IMR-90 (cell line): ENCODE data around the gene AHI1. TPM values are rescaled to one million over a fixed set of nuclear protein-coding genes. Genes with fewer than 3 reads are reported as not detected.
A peak's percentile ranks its signal among the peaks of the same experiment; 100 is the strongest.

ENCODE experiments used
- ATAC-seq: fragments of 200-7000 bp; cut with Tn5 transposase; 2 replicates; pipeline ENCODE4 v1.9.1; 2020; ENCODE audit warnings: low read depth, mild to moderate bottlenecking, moderate library complexity
- BruUV-seq: library from RNA; stranded (reverse); fragments of 400-500 nt; replicated peaks from 2 replicates; lab custom pipeline; 2021; lab: Mats Ljungman, UMichigan
- CTCF ChIA-PET: fragments of 300-600 bp; formaldehyde crosslinking; extraction: SDS; loops from one replicate; lab custom pipeline; 2021; ENCODE audit warnings: antibody characterized with exemption; lab: Yijun Ruan, JAX
- POLR2A ChIA-PET: fragments of 300-600 bp; sonication (Branson Sonifier 250); formaldehyde crosslinking; loops from one replicate; lab custom pipeline; 2022; ENCODE audit warnings: antibody characterized with exemption; ENCODE audit not compliant: unreplicated experiment; lab: Charles Lee
- DNase-seq: peaks from one replicate; pipeline ENCODE4 v3.0.0; 2013
- H2AFZ ChIP-seq: replicated peaks from 2 replicates; pipeline ENCODE3; 2013; ENCODE audit warnings: low read length, mild to moderate bottlenecking; ENCODE audit not compliant: poor library complexity
- H2AK5ac ChIP-seq: 2 replicates; pipeline ENCODE4 v1.6.1; 2013; ENCODE audit warnings: low read depth, low read length, inconsistent platforms
- H2AK9ac ChIP-seq: replicated peaks from 2 replicates; pipeline ENCODE3; 2013; ENCODE audit warnings: mild to moderate bottlenecking, low read depth, low read length, moderate library complexity; ENCODE audit not compliant: poor library complexity
- H2BK120ac ChIP-seq: 2 replicates; pipeline ENCODE4 v1.6.1; 2013; ENCODE audit warnings: low read depth, low read length, inconsistent platforms
- H2BK15ac ChIP-seq: 3 replicates; pipeline ENCODE4 v1.6.1; 2013; ENCODE audit warnings: low read depth, low read length, inconsistent platforms
- H2BK20ac ChIP-seq: 2 replicates; pipeline ENCODE4 v1.6.1; 2013; ENCODE audit warnings: low read depth, mild to moderate bottlenecking, inconsistent platforms, low read length, moderate library complexity
- H2BK5ac ChIP-seq: 2 replicates; pipeline ENCODE4 v1.6.1; 2013; ENCODE audit warnings: mild to moderate bottlenecking, low read depth, low read length, inconsistent platforms; ENCODE audit not compliant: poor library complexity, severe bottlenecking
- H3K14ac ChIP-seq: replicated peaks from 2 replicates; pipeline ENCODE4 v1.6.1; 2013; ENCODE audit warnings: low read depth, low read length, inconsistent platforms
- H3K18ac ChIP-seq: 2 replicates; pipeline ENCODE4 v1.6.1; 2013; ENCODE audit warnings: low read depth, low read length, control low read depth
- H3K23ac ChIP-seq: 2 replicates; pipeline ENCODE4 v1.6.1; 2013; ENCODE audit warnings: low read depth, low read length, inconsistent platforms
- H3K27ac ChIP-seq: 2 replicates; pipeline ENCODE4 v1.5.1; 2013; ENCODE audit warnings: mild to moderate bottlenecking, control low read depth, low read length; ENCODE audit not compliant: insufficient read depth
- H3K27me3 ChIP-seq: 2 replicates; pipeline ENCODE4 v1.6.1; 2013; ENCODE audit warnings: low read length; ENCODE audit not compliant: control insufficient read depth, insufficient read depth
- H3K36me3 ChIP-seq: 2 replicates; pipeline ENCODE4 v1.6.1; 2013; ENCODE audit warnings: low read length, mixed read lengths; ENCODE audit not compliant: control insufficient read depth, insufficient read depth
- H3K4ac ChIP-seq: 2 replicates; pipeline ENCODE4 v1.6.1; 2013; ENCODE audit warnings: low read depth, low read length, inconsistent platforms
- H3K4me1 ChIP-seq: 2 replicates; pipeline ENCODE4 v1.6.1; 2013; ENCODE audit warnings: low read length, mixed read lengths; ENCODE audit not compliant: control insufficient read depth, insufficient read depth
- H3K4me2 ChIP-seq: 2 replicates; pipeline ENCODE4 v1.6.1; 2013; ENCODE audit warnings: low read depth, mild to moderate bottlenecking, control low read depth, low read length, moderate library complexity
- H3K4me3 ChIP-seq: 2 replicates; pipeline ENCODE4 v1.5.1; 2013; ENCODE audit warnings: low read depth, mild to moderate bottlenecking, control low read depth, low read length, moderate library complexity; ENCODE audit not compliant: insufficient read depth
- H3K56ac ChIP-seq: 2 replicates; pipeline ENCODE4 v1.6.1; 2013; ENCODE audit warnings: low read length, inconsistent platforms; ENCODE audit not compliant: insufficient read depth; ENCODE audit errors: extremely low read depth
- H3K79me1 ChIP-seq, 2 experiments: 2 replicates each; pipeline ENCODE4 v1.6.1; 2013; ENCODE audit warnings: low read length in 2 of 2, inconsistent platforms in 1 of 2, low read depth in 1 of 2
- H3K9ac ChIP-seq: 2 replicates; pipeline ENCODE4 v1.6.1; 2013; ENCODE audit warnings: low read depth, low read length, control low read depth
- H3K9me1 ChIP-seq: 2 replicates; pipeline ENCODE4 v1.6.1; 2013; ENCODE audit warnings: low read length, inconsistent platforms; ENCODE audit not compliant: insufficient read depth
- H3K9me3 ChIP-seq: 2 replicates; pipeline ENCODE4 v1.6.1; 2013; ENCODE audit warnings: low read length; ENCODE audit not compliant: control insufficient read depth, insufficient read depth
- H4K20me1 ChIP-seq: 2 replicates; pipeline ENCODE4 v1.6.1; 2013; ENCODE audit warnings: low read length, inconsistent platforms; ENCODE audit not compliant: insufficient read depth
- H4K5ac ChIP-seq: 2 replicates; pipeline ENCODE4 v1.6.1; 2013; ENCODE audit warnings: mild to moderate bottlenecking, low read depth, low read length, control low read depth
- H4K8ac ChIP-seq, 2 experiments: 2 replicates each; pipeline ENCODE4 v1.6.1; 2013; ENCODE audit warnings: low read depth in 2 of 2, low read length in 2 of 2, control low read depth in 1 of 2, inconsistent platforms in 1 of 2
- H4K91ac ChIP-seq: 2 replicates; pipeline ENCODE4 v1.6.1; 2013; ENCODE audit warnings: low read depth, low read length, inconsistent platforms; ENCODE audit not compliant: insufficient read depth
- BHLHE40 ChIP-seq: fragments of 150-350 bp; IDR thresholded peaks from 2 replicates; pipeline ENCODE4 v1.6.1; 2016; ENCODE audit warnings: mild to moderate bottlenecking, low read depth, low read length
- WGBS, 2 experiments: methylation state at CpG; one replicate each; pipeline versions ENCODE4 v1.1.5 to v1.1.7; 2013; ENCODE audit warnings: missing lambda C conversion rate in 2 of 2; ENCODE audit not compliant: insufficient read length in 1 of 2; ENCODE audit errors: extremely low coverage in 2 of 2; 5-methylcytosine and 5-hydroxymethylcytosine counted together
- dilution Hi-C: fragments of 300-500 bp; cut with HindIII; formaldehyde crosslinking; loops from one replicate; pipeline ENCODE4 v1.14.3; 2018; ENCODE audit warnings: low sequenced_read_pairs; ENCODE audit not compliant: unreplicated experiment
- in situ Hi-C: fragments of 300-500 bp; cut with MboI; formaldehyde crosslinking; loops from 3 replicates; pipeline ENCODE4 v1.14.3; 2019; ENCODE audit warnings: low sequenced_read_pairs, inconsistent platforms, mixed read lengths
- intact Hi-C: fragments of 100-400 bp; cut with micrococcal nuclease; formaldehyde crosslinking; loops from 2 replicates; pipeline ENCODE4 v1.10.0; 2022
- polyA plus RNA-seq, 3 experiments: library from polyadenylated mRNA; depleted of rRNA; stranded (reverse); fragments of >200 nt; gene quantifications; 2 replicates each; pipeline ENCODE4 v1.2.3, GENCODE V29; 2012; ENCODE audit warnings: low replicate concordance in 1 of 3
- total RNA-seq: library from RNA; depleted of rRNA; stranded (reverse); fragments of >200 nt; gene quantifications from 2 replicates; pipeline ENCODE4 v1.2.3, GENCODE V29; 2012

AHI1 gene
- total and polyA plus RNA-seq, 2 of the 4 experiments (the other 2 are of a cell fraction), result 9.5 to 19.4 TPM

DNA sequence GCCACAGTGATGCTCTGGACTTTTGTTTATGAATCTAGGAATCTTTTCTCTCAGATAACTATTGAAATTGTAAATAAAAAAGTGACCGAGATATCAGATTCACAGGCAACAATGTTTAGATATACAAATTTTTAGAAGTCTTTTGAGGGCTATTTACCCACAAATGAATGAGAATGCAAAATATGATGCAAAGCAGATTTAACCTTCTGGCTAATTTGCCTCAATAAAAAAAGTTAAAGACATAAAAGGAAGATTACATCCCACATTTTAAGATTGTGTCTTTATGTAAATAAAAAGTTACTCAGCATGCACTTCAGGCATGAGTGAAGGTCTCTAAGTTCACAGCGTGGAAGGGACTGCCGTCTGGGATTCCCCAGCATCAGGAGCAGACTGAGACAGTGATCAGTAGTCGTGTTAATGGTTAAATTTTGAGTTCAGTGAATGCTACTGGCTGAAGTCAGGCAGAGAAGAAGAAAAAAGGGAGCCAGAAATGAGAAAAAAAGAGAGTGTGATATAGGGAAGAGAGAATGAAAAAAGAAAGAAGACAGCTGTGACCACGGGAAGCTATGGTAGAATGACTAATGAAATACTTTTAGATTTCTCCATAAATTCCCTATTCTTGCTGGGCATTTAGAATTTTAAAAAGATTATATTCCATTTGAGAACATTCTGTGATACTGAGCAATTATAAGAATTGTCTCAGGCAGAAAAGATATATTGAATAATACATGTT, 222.8 kb downstream of the AHI1 start:
- Histone ChIP-seq H3K4me1 (no peaks in the 10 kb centered on the region), H2AK5ac (no peak overlapping the region), H4K8ac (no peak overlapping the region), H3K4ac (no peak overlapping the region), H3K79me1 (no peaks in the 10 kb centered on the region), H3K36me3 (no peaks in the 10 kb centered on the region), H2AFZ (no peak overlapping the region), H2AK9ac (no peak overlapping the region), H3K27ac (no peak overlapping the region), H3K4me2 (peak overlapping the region; percentile 19; the same call in 1 of the 2 replicates), H3K18ac (no peak overlapping the region), H4K5ac (no peak overlapping the region), H4K91ac (no peak overlapping the region), H2BK5ac (no peak overlapping the region), H3K56ac (no peak overlapping the region), H3K9ac (no peak overlapping the region), H2BK20ac (no peak overlapping the region), H3K23ac (no peak overlapping the region), H3K9me1 (no peaks in the 10 kb centered on the region; the same call in 1 of the 2 replicates), H4K20me1 (no peaks in the 10 kb centered on the region), H2BK15ac (no peak overlapping the region), H3K14ac (no peak overlapping the region), H3K4me3 (no peak overlapping the region), H3K9me3 (no peaks in the 10 kb centered on the region), H3K27me3 (no peaks in the 10 kb centered on the region), H2BK120ac (no peak overlapping the region)
- WGBS, 2 experiments, result 13% methylated on average over 2 of the region's 5 CpGs; no CpG with 5 or more reads in 1 of the 2 experiments
- BruUV-seq, result no TSS peak
- CTCF ChIA-PET, result no interaction called here
- TF ChIP-seq BHLHE40, result no peak
- ATAC-seq, result peak; percentile 68
- in situ Hi-C loops (no loop called here), dilution Hi-C loops (no loop called here), intact Hi-C loops (no loop called here)
- POLR2A ChIA-PET, result no interaction called here
- peak; percentile 34 for DNase-seq
